Neural cell (in vitro differentiated cells): Measurements from ENCODE around the gene KRTAP10-1. TPM values are rescaled to one million over a fixed set of nuclear protein-coding genes. Genes with fewer than 3 reads are reported as not detected.

Source experiments
- H2AFZ ChIP-seq: fragments of 200-600, 300-800 bp; sonication (generic), shearing (Covaris generic); 2 replicates; pipeline ENCODE4 v1.6.0; 2014; ENCODE audit warnings: low read depth, mild to moderate bottlenecking, antibody characterized with exemption, low read length, moderate library complexity
- H3F3A ChIP-seq: fragments of 200-600 bp; shearing (Covaris generic); 2 replicates; pipeline ENCODE4 v1.6.1; 2016; ENCODE audit warnings: mild to moderate bottlenecking, moderate library complexity, mixed read lengths, antibody characterized with exemption, low read length; ENCODE audit not compliant: insufficient read depth, poor library complexity, severe bottlenecking
- H3K27ac ChIP-seq: fragments of 200-600, 300-800 bp; sonication (generic), shearing (Covaris generic); 2 replicates; pipeline ENCODE4 v1.5.1; 2014; ENCODE audit warnings: mild to moderate bottlenecking, low read length, moderate library complexity
- H3K27me3 ChIP-seq: fragments of 300-800, 200-600 bp; sonication (generic), shearing (Covaris generic); 2 replicates; pipeline ENCODE4 v1.6.0; 2014; ENCODE audit warnings: mild to moderate bottlenecking, low read depth, low read length, moderate library complexity; ENCODE audit not compliant: insufficient read depth
- H3K36me3 ChIP-seq: fragments of 300-800, 200-600 bp; sonication (generic), shearing (Covaris generic); 2 replicates; pipeline ENCODE4 v1.5.1; 2014; ENCODE audit warnings: mild to moderate bottlenecking, antibody characterized with exemption, low read length, moderate library complexity; ENCODE audit not compliant: insufficient read depth
- H3K4me2 ChIP-seq: fragments of 300-800, 200-600 bp; sonication (generic), shearing (Covaris generic); 2 replicates; pipeline ENCODE4 v1.6.0; 2014; ENCODE audit warnings: mild to moderate bottlenecking, low read length
- H3K4me3 ChIP-seq: fragments of 300-800, 200-600 bp; sonication (generic), shearing (Covaris generic); 2 replicates; pipeline ENCODE4 v1.5.1; 2014; ENCODE audit warnings: mild to moderate bottlenecking, low read length, moderate library complexity
- H3K79me2 ChIP-seq: fragments of 200-600 bp; shearing (Covaris generic); replicated peaks from 2 replicates; pipeline ENCODE4 v1.6.0; 2014; ENCODE audit warnings: mild to moderate bottlenecking, low read length, moderate library complexity; ENCODE audit not compliant: insufficient read depth
- H3K9ac ChIP-seq: fragments of 300-800, 200-600 bp; sonication (generic), shearing (Covaris generic); 2 replicates; pipeline ENCODE4 v1.6.1; 2016; ENCODE audit warnings: mild to moderate bottlenecking, low read length, mixed read lengths
- H3K9me2 ChIP-seq: fragments of 200-600 bp; shearing (Covaris generic); 2 replicates; pipeline ENCODE4 v1.6.1; 2016; ENCODE audit warnings: mild to moderate bottlenecking, low read length, mixed read lengths; ENCODE audit not compliant: insufficient read depth
- H3K9me3 ChIP-seq: fragments of 200-600, 300-800 bp; sonication (generic), shearing (Covaris generic); 2 replicates; pipeline ENCODE4 v1.6.1; 2016; ENCODE audit warnings: mild to moderate bottlenecking, mixed run types, low read length, moderate library complexity, mixed read lengths
- H4K20me1 ChIP-seq: fragments of 200-600 bp; shearing (Covaris generic); 2 replicates; pipeline ENCODE4 v1.6.1; 2016; ENCODE audit warnings: mild to moderate bottlenecking, mixed run types; ENCODE audit not compliant: insufficient read depth
- CTCF ChIP-seq: fragments of 450-650 bp; IDR thresholded peaks from 2 replicates; pipeline ENCODE4 v1.5.1; 2014; ENCODE audit warnings: antibody characterized with exemption, mild to moderate bottlenecking, moderate library complexity; ENCODE audit not compliant: poor library complexity, severe bottlenecking
- EP300 ChIP-seq: fragments of 450-650 bp; conservative IDR thresholded peaks from 2 replicates; pipeline ENCODE4 v1.6.1; 2014; ENCODE audit warnings: antibody characterized with exemption, mild to moderate bottlenecking, moderate library complexity; ENCODE audit not compliant: poor library complexity, severe bottlenecking
- EZH2 ChIP-seq: fragments of 200-600, 300-800 bp; shearing (Covaris generic), sonication (generic); IDR thresholded peaks from 2 replicates; pipeline ENCODE4 v1.6.1; 2014; ENCODE audit warnings: antibody characterized with exemption, low read length, borderline replicate concordance, mild to moderate bottlenecking; ENCODE audit not compliant: insufficient read depth, poor library complexity, severe bottlenecking
- MXI1 ChIP-seq: fragments of 450-650 bp; conservative IDR thresholded peaks from 2 replicates; pipeline ENCODE4 v1.6.1; 2014; ENCODE audit warnings: antibody characterized with exemption, mild to moderate bottlenecking; ENCODE audit not compliant: poor library complexity, severe bottlenecking
- POLR2AphosphoS5 ChIP-seq: IDR thresholded peaks from 2 replicates; pipeline ENCODE4 v1.6.1; 2012
- RAD21 ChIP-seq: fragments of 450-650 bp; conservative IDR thresholded peaks from 2 replicates; pipeline ENCODE4 v1.6.1; 2014; ENCODE audit warnings: antibody characterized with exemption, mild to moderate bottlenecking, moderate library complexity
- REST ChIP-seq: IDR thresholded peaks from 2 replicates; pipeline ENCODE4 v1.6.1; 2012; ENCODE audit warnings: borderline replicate concordance
- SMC3 ChIP-seq: fragments of 450-650 bp; conservative IDR thresholded peaks from 2 replicates; pipeline ENCODE4 v1.6.1; 2014; ENCODE audit warnings: antibody characterized with exemption, mild to moderate bottlenecking, moderate library complexity; ENCODE audit not compliant: poor library complexity
- TAF1 ChIP-seq: IDR thresholded peaks from 2 replicates; pipeline ENCODE4 v1.6.1; 2012; ENCODE audit warnings: low read depth
- polyA plus RNA-seq: library from polyadenylated mRNA; depleted of rRNA; stranded (reverse); fragments of >200 nt; gene quantifications from 2 replicates; pipeline ENCODE4 v1.2.3, GENCODE V29; 2014

Gene KRTAP10-1
- polyA plus RNA-seq, 1 donor from 2014 or later, result not detected

GRCh38 chr21:44549525-44550211 lies 9.7 kb upstream of the KRTAP10-1 start:
- Histone ChIP-seq H2AFZ (no peak overlapping the region), H3K9me2 (no peaks in the 10 kb centered on the region), H3K9me3 (no peaks in the 10 kb centered on the region), H3F3A (no peaks in the 10 kb centered on the region), H3K4me3 (no peak overlapping the region), H3K79me2 (no peaks in the 10 kb centered on the region), H3K4me2 (no peak overlapping the region), H3K27ac (no peak overlapping the region), H3K27me3 (no peaks in the 10 kb centered on the region), H4K20me1 (no peaks in the 10 kb centered on the region), H3K36me3 (no peaks in the 10 kb centered on the region), H3K9ac (no peak overlapping the region)
- no peak for TF ChIP-seq POLR2AphosphoS5
- TF ChIP-seq RAD21, result no peak
- no peak for TF ChIP-seq EZH2
- TF ChIP-seq TAF1, result no peak
- no peak for TF ChIP-seq EP300
- no peak for TF ChIP-seq CTCF
- TF ChIP-seq MXI1, result no peak
- TF ChIP-seq REST, result no peak
- TF ChIP-seq SMC3, result no peak

GRCh38 chr21:44548922-44549321 lies 8.9 kb upstream of the KRTAP10-1 start:
- Histone ChIP-seq H3F3A (no peaks in the 10 kb centered on the region), H3K36me3 (no peaks in the 10 kb centered on the region), H2AFZ (no peak overlapping the region), H3K79me2 (no peaks in the 10 kb centered on the region), H3K27me3 (no peaks in the 10 kb centered on the region), H3K27ac (no peak overlapping the region), H3K9me2 (no peaks in the 10 kb centered on the region), H3K4me3 (no peak overlapping the region), H3K9me3 (no peaks in the 10 kb centered on the region), H3K4me2 (no peak overlapping the region), H3K9ac (no peak overlapping the region), H4K20me1 (no peaks in the 10 kb centered on the region)
- no peak for TF ChIP-seq REST
- no peak for TF ChIP-seq TAF1
- TF ChIP-seq POLR2AphosphoS5, result no peak
- no peak for TF ChIP-seq SMC3
- TF ChIP-seq EP300, result no peak
- TF ChIP-seq MXI1, result no peak
- no peak for TF ChIP-seq CTCF
